Measurements from ENCODE around the gene UCHL1. TPM values are rescaled to one million over a fixed set of nuclear protein-coding genes. Genes with fewer than 3 reads are reported as not detected.
A peak's percentile ranks its signal among the peaks of the same experiment; 100 is the strongest.

UCHL1 gene
- total and polyA plus RNA-seq, 4 donors, result 0.51 to 2.6 (median 0.70) TPM

DNA sequence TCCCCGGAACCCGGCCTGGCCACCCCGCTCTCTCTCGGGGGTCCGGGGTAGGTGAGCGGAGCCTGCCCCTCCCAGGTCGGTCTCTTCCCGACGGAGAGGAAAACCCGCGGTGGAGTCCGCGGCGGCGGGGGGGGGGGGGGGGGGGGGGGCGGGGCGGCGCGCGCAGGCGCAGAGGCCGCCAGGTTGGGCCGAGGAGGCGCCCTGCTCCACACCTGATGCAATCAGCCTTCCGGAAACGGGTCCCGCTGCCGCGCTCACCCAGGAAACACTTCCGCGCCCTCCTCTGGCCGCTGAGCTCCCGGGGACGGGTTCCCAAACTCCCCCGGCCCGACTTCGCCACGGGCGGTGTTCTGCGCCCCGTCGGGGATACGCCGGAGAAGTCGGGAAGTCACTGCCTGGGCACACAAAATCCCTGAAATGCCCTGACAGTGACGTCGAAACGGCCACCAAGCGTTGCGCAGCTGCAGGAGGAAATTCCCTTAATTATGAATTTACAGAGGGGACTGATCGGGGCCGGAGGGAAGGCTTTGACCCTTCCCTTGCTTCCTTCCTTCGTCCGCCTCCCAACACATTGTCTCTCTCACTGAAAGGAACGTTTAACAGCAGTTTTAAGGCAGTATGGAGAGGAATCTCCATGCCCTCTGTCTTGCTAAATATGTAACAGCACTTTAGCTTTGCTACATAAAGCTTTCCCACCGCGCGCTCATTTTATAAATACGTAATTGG lies 40.3 kb upstream of the UCHL1 start (continued):
- peak; percentile 20 for TF ChIP-seq CTCF (IDR thresholded peaks at IDR 0.05; ENCODE audit: low read depth, low read length, missing input control)
- TF ChIP-seq GABPA (IDR thresholded peaks at IDR 0.05 in 1 of 2, conservative IDR thresholded peaks at IDR 0.05 in 1 of 2), result peak; percentile 72 to 83
- TF ChIP-seq YY1 (IDR thresholded peaks at IDR 0.05), result peak; percentile 55
- no peak for TF ChIP-seq HNF4A (conservative IDR thresholded peaks at IDR 0.05)

DNA sequence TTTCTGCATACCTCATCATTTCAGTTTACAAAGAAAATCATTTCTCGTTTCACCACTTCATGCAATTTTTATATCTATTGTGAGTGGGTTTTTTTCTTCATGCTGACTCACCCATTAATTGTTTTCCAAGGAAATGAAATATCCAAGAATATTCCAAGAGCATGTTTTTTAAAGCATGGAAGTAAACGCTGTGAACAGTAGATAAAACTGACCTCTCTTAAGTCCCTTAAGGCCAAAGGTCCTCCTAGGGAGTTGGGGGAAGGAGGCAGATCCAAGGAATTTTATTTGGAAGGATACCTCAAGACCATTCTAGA lies 39.8 kb upstream of the UCHL1 start:
- Histone ChIP-seq H3K9ac (ENCODE audit: low read depth in 1 of 2, low read length in 2 of 2) (peak overlapping the region in 1 of 2 donors; percentile 62), H3K4me3 (ENCODE audit: low read depth in 1 of 3, low read length in 3 of 3) (peak overlapping the region; percentile 52 to 80 (median 72)), H3K9me3 (ENCODE audit: control insufficient read depth in 4 of 4, low read length in 3 of 4) (no peaks in the 10 kb centered on the region), H3K4me1 (ENCODE audit: control insufficient read depth in 4 of 4, insufficient read depth in 4 of 4, low read length in 3 of 4) (peaks cover 0 to 30% (median 24%) of the 10 kb centered on the region in 4 donors), H3K36me3 (ENCODE audit: control insufficient read depth in 4 of 4, insufficient read depth in 3 of 4, low read depth in 1 of 4, low read length in 3 of 4) (no peaks in the 10 kb centered on the region), H3K27ac (ENCODE audit: low read depth in 1 of 2, low read length in 2 of 2) (peak overlapping the region; percentile 91 to 95), H3K27me3 (ENCODE audit: control insufficient read depth in 4 of 4, insufficient read depth in 4 of 4, low read length in 3 of 4) (no peaks in the 10 kb centered on the region)
- 8% methylated on average over 2 of the region's 2 CpGs for WGBS
- TF ChIP-seq RXRA (IDR thresholded peaks at IDR 0.05) (no peak), NR2F2 (IDR thresholded peaks at IDR 0.05) (peak; percentile 44)
- TF ChIP-seq, protein P1, sequence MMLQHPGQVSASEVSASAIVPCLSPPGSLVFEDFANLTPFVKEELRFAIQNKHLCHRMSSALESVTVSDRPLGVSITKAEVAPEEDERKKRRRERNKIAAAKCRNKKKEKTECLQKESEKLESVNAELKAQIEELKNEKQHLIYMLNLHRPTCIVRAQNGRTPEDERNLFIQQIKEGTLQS (IDR thresholded peaks at IDR 0.05), result no peak
- DNase-seq (ENCODE audit: low spot score), result no peak

DNA sequence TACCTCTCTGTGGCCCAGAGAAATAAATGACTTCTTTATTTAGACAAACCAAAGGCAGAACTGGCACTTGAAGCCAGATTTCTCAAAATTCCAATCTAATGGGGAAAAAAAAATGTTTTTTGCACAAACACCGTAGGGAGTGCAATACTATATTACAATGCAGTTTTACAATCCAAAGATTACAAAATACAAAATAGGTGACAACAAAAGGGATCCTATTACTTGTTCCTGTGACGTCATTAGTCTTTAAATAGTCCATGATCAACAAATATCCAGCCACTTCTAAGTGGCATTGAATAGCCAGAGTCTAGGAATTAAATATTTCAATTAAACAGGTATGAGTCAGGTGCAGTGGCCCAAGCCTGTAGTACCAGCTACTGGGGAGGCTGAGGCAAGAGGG lies 39.4 kb upstream of the UCHL1 start:
- Histone ChIP-seq H3K27me3 (ENCODE audit: control insufficient read depth in 4 of 4, insufficient read depth in 4 of 4, low read length in 3 of 4) (no peaks in the 10 kb centered on the region), H3K36me3 (ENCODE audit: control insufficient read depth in 4 of 4, insufficient read depth in 3 of 4, low read depth in 1 of 4, low read length in 3 of 4) (no peaks in the 10 kb centered on the region), H3K9ac (ENCODE audit: low read depth in 1 of 2, low read length in 2 of 2) (no peak overlapping the region), H3K4me1 (ENCODE audit: control insufficient read depth in 4 of 4, insufficient read depth in 4 of 4, low read length in 3 of 4) (peaks cover 0 to 30% (median 22%) of the 10 kb centered on the region in 4 donors), H3K9me3 (ENCODE audit: control insufficient read depth in 4 of 4, low read length in 3 of 4) (no peaks in the 10 kb centered on the region), H3K4me3 (ENCODE audit: low read depth in 1 of 3, low read length in 3 of 3) (peak overlapping the region in 1 of 3 donors; percentile 52), H3K27ac (ENCODE audit: low read depth in 1 of 2, low read length in 2 of 2) (no peak overlapping the region)
- TF ChIP-seq REST (IDR thresholded peaks at IDR 0.05), result no peak
- no peak for TF ChIP-seq YY1 (IDR thresholded peaks at IDR 0.05)
- TF ChIP-seq FOXA2 (IDR thresholded peaks at IDR 0.05), result no peak
- TF ChIP-seq, protein P2, sequence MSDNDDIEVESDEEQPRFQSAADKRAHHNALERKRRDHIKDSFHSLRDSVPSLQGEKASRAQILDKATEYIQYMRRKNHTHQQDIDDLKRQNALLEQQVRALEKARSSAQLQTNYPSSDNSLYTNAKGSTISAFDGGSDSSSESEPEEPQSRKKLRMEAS (IDR thresholded peaks at IDR 0.05), result no peak
- TF ChIP-seq SP1 (IDR thresholded peaks at IDR 0.05), result no peak
- no peak for TF ChIP-seq HNF4A (conservative IDR thresholded peaks at IDR 0.05)
- no peak for TF ChIP-seq RXRA (IDR thresholded peaks at IDR 0.05)
- TF ChIP-seq HNF4G (IDR thresholded peaks at IDR 0.05), result no peak
- DNase-seq (ENCODE audit: low spot score), result no peak
- WGBS, result 83% methylated on average over 2 of the region's 2 CpGs
